Stomach (tissue), 9 donors: ENCODE data around the gene COPG1. TPM values are rescaled to one million over a fixed set of nuclear protein-coding genes. Genes with fewer than 3 reads are reported as not detected.

Experiments used
- DNase-seq, 2 donors: peaks; one replicate each; pipeline versions ENCODE4 v3.0.0 to v3.0.0-alpha.2; 2013 to 2019
- H3K27ac ChIP-seq, 5 donors: fragments of 200-600 bp in 4 of 5; sonication (generic) in 4 of 5; one replicate each; pipeline ENCODE4 v1.5.1; 2013 to 2019; ENCODE audit warnings: mild to moderate bottlenecking in 1 of 5, moderate library complexity in 1 of 5
- H3K27me3 ChIP-seq, 3 donors: fragments of 200-600 bp; sonication (generic); one replicate each; pipeline ENCODE4 v1.5.1; 2017 to 2019; ENCODE audit warnings: mixed run types in 1 of 3
- H3K36me3 ChIP-seq, 4 donors: fragments of 200-600 bp; sonication (generic); 1 replicate in 3 of 4; 2 replicates in 1 of 4; pipeline ENCODE4 v1.5.1; 2016 to 2019
- H3K4me1 ChIP-seq, 4 donors: fragments of 200-600 bp; sonication (generic); one replicate each; pipeline ENCODE4 v1.5.1; 2016 to 2019
- H3K4me3 ChIP-seq, 4 donors: fragments of 200-600 bp; sonication (generic) in 3 of 4; one replicate each; pipeline ENCODE4 v1.5.1; 2016 to 2019; ENCODE audit warnings: mild to moderate bottlenecking in 1 of 4
- H3K9me3 ChIP-seq, 4 donors: fragments of 200-600 bp; sonication (generic); one replicate each; pipeline ENCODE4 v1.5.1; 2016 to 2019
- EP300 ChIP-seq: sonication (generic); formaldehyde crosslinking; IDR thresholded peaks from one replicate; pipeline ENCODE4 v1.6.1; 2017; ENCODE audit warnings: antibody characterized with exemption
- POLR2A ChIP-seq, 4 donors: fragments of 450-650 bp; IDR thresholded peaks; one replicate each; pipeline ENCODE4 v1.6.1; 2016; ENCODE audit warnings: antibody characterized with exemption in 4 of 4, control low read depth in 2 of 4, mild to moderate bottlenecking in 1 of 4, moderate library complexity in 1 of 4
- POLR2AphosphoS5 ChIP-seq, 3 donors: sonication (generic); formaldehyde crosslinking; IDR thresholded peaks; one replicate each; pipeline ENCODE4 v1.6.1; 2016; ENCODE audit warnings: antibody characterized with exemption in 3 of 3
- WGBS, 5 donors: extraction: QIAGEN DNeasy Blood & Tissue Kit in 3 of 5; methylation state at CpG; one replicate each; pipeline versions ENCODE4 v1.1.5 to v1.1.7; 2013 to 2018; 5-methylcytosine and 5-hydroxymethylcytosine counted together
- intact Hi-C: fragments of 100-400 bp; cut with DNase I; formaldehyde crosslinking; loops from one replicate; pipeline ENCODE4 v1.15.1; 2023; ENCODE audit warnings: low total_unique reads
- polyA plus RNA-seq, 3 donors: library from polyadenylated mRNA; stranded (reverse); fragments of 200-250 nt; gene quantifications; one replicate each; pipeline ENCODE4 v1.2.3, GENCODE V29; 2013
- total RNA-seq, 5 donors: library from RNA; depleted of rRNA; stranded (reverse); fragments of >200 nt; gene quantifications; one replicate each; pipeline versions ENCODE4 v1.1.0 to v1.2.3, GENCODE V29; 2014 to 2016
- TF ChIP-seq, protein P1 (sequence below), 7 experiments: fragments of 450-650 bp in 4 of 7; fragments of 200-600 bp in 3 of 7; sonication (generic) in 3 of 7; IDR thresholded peaks; one replicate each; pipeline ENCODE4 v1.5.1; 2016 to 2019; ENCODE audit warnings: antibody characterized with exemption in 7 of 7, control low read depth in 2 of 7, mild to moderate bottlenecking in 1 of 7
- donor health status: healthy with polysubstance abuse.
- donor health status: Bipolar disorder and iron deficiency.
- donor health status: healthy.

Gene COPG1
- total and polyA plus RNA-seq, 8 donors, result 38.5 to 356 (median 113) TPM

DNA sequence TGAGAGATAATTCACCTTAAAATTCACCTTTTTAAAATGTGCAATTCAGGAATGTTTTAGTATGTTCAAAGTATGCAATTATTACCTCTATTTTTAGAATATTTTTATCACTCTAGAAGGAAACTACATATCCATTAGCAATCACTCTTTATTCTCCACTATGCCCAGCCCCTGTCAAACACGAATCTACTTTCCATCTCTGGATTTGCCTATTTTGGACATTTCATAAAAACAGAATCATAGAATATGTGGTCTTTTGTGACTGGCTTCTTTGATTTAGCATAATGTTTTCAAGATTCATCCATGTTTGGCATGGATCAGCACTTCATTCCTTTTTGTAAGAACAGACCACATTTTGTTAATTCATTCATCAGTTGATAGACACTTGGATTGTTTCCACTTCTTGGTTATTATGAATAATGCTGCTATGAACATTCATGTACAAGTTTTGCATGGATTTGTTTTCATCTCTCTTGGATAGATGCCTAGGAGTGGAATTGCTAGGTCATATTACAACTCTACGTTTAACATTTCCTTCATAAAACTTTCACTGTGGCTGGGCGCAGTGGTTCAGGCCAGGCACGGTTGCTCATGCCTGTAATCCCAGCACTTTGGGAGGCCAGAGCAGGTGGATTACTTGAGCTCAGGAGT lies 42.0 kb downstream of the COPG1 start:
- no peak overlapping the region for H3K27ac ChIP-seq
- no peak overlapping the region for H3K4me3 ChIP-seq
- TF ChIP-seq EP300 (no peak), POLR2A (IDR thresholded peaks at IDR 0.05) (no peak), POLR2AphosphoS5 (IDR thresholded peaks at IDR 0.05) (no peak)
- TF ChIP-seq, protein P1, sequence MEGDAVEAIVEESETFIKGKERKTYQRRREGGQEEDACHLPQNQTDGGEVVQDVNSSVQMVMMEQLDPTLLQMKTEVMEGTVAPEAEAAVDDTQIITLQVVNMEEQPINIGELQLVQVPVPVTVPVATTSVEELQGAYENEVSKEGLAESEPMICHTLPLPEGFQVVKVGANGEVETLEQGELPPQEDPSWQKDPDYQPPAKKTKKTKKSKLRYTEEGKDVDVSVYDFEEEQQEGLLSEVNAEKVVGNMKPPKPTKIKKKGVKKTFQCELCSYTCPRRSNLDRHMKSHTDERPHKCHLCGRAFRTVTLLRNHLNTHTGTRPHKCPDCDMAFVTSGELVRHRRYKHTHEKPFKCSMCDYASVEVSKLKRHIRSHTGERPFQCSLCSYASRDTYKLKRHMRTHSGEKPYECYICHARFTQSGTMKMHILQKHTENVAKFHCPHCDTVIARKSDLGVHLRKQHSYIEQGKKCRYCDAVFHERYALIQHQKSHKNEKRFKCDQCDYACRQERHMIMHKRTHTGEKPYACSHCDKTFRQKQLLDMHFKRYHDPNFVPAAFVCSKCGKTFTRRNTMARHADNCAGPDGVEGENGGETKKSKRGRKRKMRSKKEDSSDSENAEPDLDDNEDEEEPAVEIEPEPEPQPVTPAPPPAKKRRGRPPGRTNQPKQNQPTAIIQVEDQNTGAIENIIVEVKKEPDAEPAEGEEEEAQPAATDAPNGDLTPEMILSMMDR (IDR thresholded peaks at IDR 0.05), result no peak
- no peaks in the 10 kb centered on the region for H3K4me1 ChIP-seq
- intact Hi-C loops, result no loop called here
- peaks cover 22 to 90% (median 88%) of the 10 kb centered on the region in 4 donors for H3K36me3 ChIP-seq
- 72 to 84% (median 74%) methylated on average over 4 of the region's 4 CpGs for WGBS, 5 donors
- peak in 1 of 2 donors; percentile 49 for DNase-seq
- H3K9me3 ChIP-seq, result no peaks in the 10 kb centered on the region
- no peaks in the 10 kb centered on the region for H3K27me3 ChIP-seq

DNA sequence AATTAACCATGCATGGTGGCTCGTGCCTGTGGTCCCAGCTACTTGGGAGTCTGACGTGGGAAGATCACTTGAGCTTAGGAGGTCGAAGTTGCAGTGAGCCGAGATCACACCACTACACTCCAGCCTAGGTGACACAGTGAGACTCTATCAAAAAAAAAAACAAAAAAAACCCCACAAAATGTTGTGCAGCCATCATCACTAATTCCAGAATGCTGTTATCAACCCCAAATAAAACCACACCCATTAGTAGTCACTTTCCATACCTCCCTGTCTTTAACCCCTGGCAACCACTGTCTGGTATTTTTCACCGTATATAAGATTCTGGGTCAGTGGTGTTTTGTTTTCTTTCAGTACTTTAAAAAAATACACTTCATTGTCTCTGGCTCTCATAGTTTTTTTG lies 45.9 kb downstream of the COPG1 start:
- no peak overlapping the region for H3K27ac ChIP-seq
- 79 to 95% (median 87%) methylated on average over 5 of the region's 5 CpGs for WGBS, 5 donors
- no peaks in the 10 kb centered on the region for H3K27me3 ChIP-seq
- peaks cover 32 to 100% (median 94%) of the 10 kb centered on the region in 4 donors for H3K36me3 ChIP-seq
- no peak overlapping the region for H3K4me3 ChIP-seq
- no peak for DNase-seq
- H3K9me3 ChIP-seq, result no peaks in the 10 kb centered on the region
- H3K4me1 ChIP-seq, result no peaks in the 10 kb centered on the region
- no peak for TF ChIP-seq EP300
- TF ChIP-seq, protein P1 (IDR thresholded peaks at IDR 0.05), result no peak
- intact Hi-C loops, result no loop called here

DNA sequence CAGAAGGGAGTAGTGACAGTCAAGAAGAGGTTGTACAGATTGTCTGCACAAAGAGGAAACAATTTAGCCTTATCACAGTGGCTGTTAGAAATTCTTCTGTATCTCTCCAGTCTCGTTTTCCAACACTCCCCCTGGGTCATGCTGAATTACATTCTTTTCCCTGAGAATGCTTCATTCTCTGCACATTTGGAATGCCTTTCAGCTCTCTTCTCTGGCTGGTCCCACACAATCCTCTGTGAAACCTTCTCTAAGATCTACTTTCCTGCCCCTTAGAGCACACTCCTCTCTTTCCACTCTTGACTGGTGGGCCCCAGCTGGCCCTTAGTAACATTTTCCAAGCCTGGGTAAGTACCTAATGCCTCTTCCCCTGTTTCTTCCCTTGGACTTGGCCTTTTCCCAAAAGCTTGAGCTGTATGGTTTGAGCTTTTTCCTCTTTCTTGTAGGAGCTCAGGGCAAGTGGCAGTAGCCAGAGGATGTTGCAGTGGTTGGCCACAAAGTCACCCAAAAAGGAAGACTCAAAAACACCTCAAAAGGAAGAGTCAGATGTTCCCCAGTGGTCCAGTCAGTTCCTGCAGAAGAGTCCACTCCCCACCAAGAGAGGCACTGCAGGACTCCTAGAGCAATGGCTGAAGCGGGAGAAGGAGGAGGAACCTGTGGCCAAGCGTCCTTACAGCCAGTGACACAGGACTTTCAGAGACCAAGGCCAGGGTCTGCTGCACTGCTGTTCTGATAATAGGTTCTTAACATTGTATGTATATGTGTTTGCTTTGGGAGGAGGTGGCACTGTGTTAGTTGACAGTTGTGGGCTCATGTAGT lies 54.9 kb downstream of the COPG1 start:
- Histone ChIP-seq H3K9me3 (no peaks in the 10 kb centered on the region), H3K4me3 (no peak overlapping the region), H3K4me1 (peaks cover 11 to 25% (median 19%) of the 10 kb centered on the region in 4 donors), H3K27me3 (no peaks in the 10 kb centered on the region), H3K36me3 (peaks cover 24 to 57% (median 51%) of the 10 kb centered on the region in 4 donors), H3K27ac (peak overlapping the region in 4 of 5 donors; percentile 68 to 81 (median 76))
- intact Hi-C loops, result no loop called here
- 55 to 72% (median 66%) methylated on average over 3 of the region's 3 CpGs for WGBS, 5 donors
- DNase-seq, result no peak
- TF ChIP-seq POLR2AphosphoS5 (IDR thresholded peaks at IDR 0.05) (no peak), POLR2A (IDR thresholded peaks at IDR 0.05) (no peak), EP300 (no peak)
- TF ChIP-seq, protein P1 (IDR thresholded peaks at IDR 0.05), result no peak

DNA sequence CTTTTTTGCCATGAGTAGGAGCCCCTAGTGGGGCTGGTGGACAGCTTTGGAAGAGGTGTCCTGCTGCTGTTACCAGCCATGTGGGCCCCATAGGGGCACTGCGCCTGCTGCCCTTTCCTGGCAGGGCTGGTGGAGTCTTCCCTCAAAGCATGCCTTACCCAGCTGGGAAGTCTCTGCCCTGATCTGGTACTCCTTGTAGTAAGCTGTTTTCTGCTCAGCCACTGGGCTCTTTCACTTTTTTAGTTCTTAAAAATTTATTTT lies 55.5 kb downstream of the COPG1 start:
- Histone ChIP-seq H3K4me3 (no peak overlapping the region), H3K27ac (peak overlapping the region in 4 of 5 donors; percentile 68 to 81 (median 76)), H3K27me3 (no peaks in the 10 kb centered on the region), H3K4me1 (peaks cover 11 to 25% (median 19%) of the 10 kb centered on the region in 4 donors), H3K9me3 (no peaks in the 10 kb centered on the region), H3K36me3 (peaks cover 21 to 51% (median 47%) of the 10 kb centered on the region in 4 donors)
- intact Hi-C loops, result no loop called here
- 88 to 100% (median 100%) methylated on average over 1 of the region's 1 CpG for WGBS, 5 donors
- DNase-seq, result peak in 1 of 2 donors; percentile 29
- TF ChIP-seq POLR2A (IDR thresholded peaks at IDR 0.05), result no peak
- no peak for TF ChIP-seq EP300
- no peak for TF ChIP-seq POLR2AphosphoS5 (IDR thresholded peaks at IDR 0.05)
- TF ChIP-seq, protein P1 (IDR thresholded peaks at IDR 0.05), result no peak
